GM23248 (cell line): ENCODE measurements around the gene C9orf57.
"Not testable (repeated sequence)": the region's sequence is repeated elsewhere in the genome, so short reads cannot be mapped to it uniquely, and the experiment has no call there.

Source experiments
- EZH2 ChIP-seq: fragments of 200-600 bp; sonication (generic); IDR thresholded peaks from 2 replicates; pipeline ENCODE4 v1.6.1; 2018; ENCODE audit warnings: antibody characterized with exemption, mild to moderate bottlenecking; ENCODE audit not compliant: insufficient read depth, poor library complexity, severe bottlenecking
- EZH2phosphoT487 ChIP-seq: fragments of 200-600 bp; sonication (generic); IDR thresholded peaks from 2 replicates; pipeline ENCODE4 v1.6.1; 2018; ENCODE audit warnings: antibody characterized with exemption, moderate library complexity, mild to moderate bottlenecking, low read depth; ENCODE audit not compliant: insufficient read depth

GRCh38 chr9:72007726-72008125 lies 52.7 kb downstream of the C9orf57 start:
- not testable (repeated sequence) for TF ChIP-seq EZH2, EZH2phosphoT487
